ENCODE results near the gene KIF2A.
A peak's percentile ranks its signal among the peaks of the same experiment; 100 is the strongest.

Gene KIF2A

GRCh38 chr5:62289813-62290212 is 16.2 kb upstream of the KIF2A start:
- DNase-seq (ENCODE audit: low read depth in 1 of 2, low spot score in 1 of 2): no peak

DNA sequence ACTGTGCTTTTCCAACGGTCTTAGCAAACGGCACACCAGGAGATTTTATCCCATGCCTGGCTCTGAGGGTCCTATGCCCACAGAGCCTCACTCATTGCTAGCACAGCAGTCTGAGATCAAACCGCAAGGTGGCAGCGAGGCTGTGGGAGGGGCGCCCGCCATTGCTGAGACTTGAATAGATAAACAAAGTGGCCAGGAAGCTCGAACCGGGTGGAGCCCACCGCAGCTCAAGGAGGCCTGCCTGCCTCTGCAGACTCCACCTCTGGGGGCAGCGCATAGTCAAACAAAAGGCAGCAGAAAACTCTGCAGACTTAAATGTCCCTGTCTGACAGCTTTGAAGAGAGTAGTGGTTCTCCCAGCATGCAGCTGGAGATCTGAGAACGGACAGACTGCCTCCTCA is 14.2 kb upstream of the KIF2A start:
- peak; percentile 24 to 44 for DNase-seq (ENCODE audit: low read depth in 1 of 2, low spot score in 1 of 2)

DNA sequence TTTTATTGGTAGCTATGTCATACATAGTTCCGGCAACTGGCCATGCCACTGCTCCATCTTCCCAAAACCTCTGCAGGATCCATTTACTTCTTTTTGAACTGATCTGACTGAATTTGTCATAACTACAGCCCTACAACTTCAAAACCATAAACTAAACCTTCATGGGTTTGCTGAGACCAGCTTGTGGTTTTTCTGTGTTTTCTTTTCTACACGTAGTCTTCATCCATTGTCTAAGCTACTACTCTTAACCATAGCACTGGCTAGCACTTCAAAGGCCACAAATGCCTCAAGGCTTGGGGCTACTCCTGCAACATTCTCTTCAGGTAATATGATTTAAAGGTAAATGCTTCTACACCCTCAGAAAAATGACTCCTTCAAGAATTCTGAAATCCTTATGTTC is 9.0 kb upstream of the KIF2A start:
- DNase-seq (ENCODE audit: low read depth in 1 of 2, low spot score in 1 of 2): no peak

DNA sequence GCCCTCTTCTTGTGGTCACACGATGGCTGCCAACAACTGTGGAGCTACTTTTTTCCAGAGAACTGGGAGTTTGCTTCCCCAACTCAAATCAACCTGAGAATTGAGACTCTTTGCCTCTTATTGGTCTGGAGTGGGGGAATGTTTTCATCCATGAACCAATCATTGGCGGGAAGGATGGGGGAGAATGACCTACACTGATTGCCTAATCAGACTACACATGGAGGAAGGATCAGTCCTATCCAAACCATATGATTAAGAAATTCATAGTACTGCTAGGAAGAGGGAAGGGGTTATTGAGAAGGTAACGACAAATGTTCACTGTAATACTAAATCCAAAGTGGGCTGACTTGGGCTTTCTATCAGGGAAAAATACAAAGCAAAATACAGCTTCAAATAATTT is 7.9 kb upstream of the KIF2A start:
- no peak for DNase-seq (ENCODE audit: low read depth in 1 of 2, low spot score in 1 of 2)

- no peak for DNase-seq (ENCODE audit: low read depth in 1 of 2, low spot score in 1 of 2)
Measured at GRCh38 chr5:62299101-62299500, 6.9 kb upstream of the KIF2A start.

DNA sequence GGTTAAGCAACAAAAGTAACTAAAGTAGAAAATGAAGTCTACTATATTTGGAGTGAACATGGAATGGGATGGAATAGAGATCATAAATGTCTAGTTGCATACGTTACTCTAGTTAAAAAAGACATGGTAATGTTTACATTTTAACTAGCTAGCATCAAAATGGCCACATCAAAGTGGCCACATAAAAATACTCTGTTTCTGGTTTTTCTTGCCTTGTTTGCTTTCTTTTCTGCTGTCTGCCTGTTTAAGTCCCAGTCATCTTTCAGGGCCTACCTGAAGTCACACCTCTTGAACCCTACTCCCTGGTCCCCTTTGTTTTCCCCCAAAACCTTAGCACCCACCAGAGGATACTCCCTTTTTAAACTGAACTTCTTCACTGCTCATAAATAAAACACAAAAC is 6.4 kb upstream of the KIF2A start:
- no peak for DNase-seq (ENCODE audit: low read depth in 1 of 2, low spot score in 1 of 2)

- DNase-seq (ENCODE audit: low read depth in 1 of 2, low spot score in 1 of 2): no peak
Measured at GRCh38 chr5:62305358-62305714, 670 bp upstream of the KIF2A start.

DNA sequence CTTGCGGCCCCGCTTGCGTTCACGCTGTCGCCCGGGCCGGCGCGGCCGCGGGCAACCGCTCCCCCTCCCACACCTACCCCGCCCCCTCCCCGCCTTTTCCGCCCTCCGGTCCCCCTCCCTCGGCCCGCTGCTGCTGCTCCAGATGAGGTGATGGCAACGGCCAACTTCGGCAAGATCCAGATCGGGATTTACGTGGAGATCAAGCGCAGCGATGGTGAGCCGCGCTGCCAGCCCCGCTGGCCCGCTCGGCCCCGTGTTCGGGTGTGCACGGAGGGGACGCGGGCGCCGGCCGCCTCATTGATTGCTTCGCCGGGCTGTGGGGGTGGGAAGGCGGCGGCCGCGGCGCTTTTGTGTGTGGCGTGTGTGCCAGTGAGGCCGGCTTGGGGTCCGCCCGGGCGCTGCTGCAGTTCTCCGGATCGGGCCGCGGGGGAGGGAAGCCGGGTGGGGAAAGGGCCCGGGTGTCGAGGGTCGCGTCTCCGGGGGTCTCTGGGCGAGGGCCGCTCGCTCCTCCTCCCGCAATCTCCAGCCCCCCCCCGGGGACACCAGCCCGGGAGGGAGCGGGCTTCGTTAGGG is 403 bp downstream of the KIF2A start:
- peak in 1 of 2 donors; percentile 41 for DNase-seq (ENCODE audit: low read depth in 1 of 2, low spot score in 1 of 2)

DNA sequence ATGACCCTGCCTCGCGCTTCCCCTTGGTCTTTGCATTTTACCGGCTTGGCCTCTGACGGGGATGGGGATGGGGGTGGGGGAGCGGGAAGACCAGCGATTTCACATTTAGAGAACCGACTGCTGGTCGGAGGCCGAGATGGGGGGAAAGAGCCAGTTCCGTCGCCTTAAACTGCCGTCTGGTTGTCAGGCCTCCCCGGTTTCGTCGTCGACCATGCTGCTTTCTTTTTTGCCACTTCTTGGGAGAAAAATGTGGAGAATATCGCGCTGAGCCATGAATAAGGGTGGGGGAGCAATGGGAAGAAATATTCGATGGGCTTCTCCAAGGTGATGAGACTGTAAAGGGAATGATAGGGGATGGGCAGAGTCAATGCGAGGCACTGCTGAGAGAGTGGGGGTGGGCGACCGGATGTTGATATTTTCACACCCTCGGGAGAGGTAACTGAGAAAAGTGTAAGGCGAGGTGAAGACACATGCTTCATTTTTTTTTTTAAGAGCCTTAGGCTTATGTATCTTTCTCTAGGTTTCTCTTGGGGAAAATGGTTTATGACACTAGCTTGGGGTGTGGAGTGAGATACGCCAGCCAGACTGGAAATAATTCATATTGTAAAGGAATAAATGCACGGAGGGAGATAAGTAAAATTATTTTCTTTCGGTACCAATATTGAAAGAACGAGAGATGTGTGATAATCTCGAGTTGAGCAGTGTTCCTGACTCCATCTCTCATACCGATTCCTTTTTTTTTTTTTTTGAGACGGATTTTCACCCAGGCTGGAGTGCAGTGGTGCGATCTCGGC is 1.1 kb downstream of the KIF2A start:
- DNase-seq (ENCODE audit: low read depth in 1 of 2, low spot score in 1 of 2): peak; percentile 19 to 35

- no peak for DNase-seq (ENCODE audit: low read depth in 1 of 2, low spot score in 1 of 2)
Measured at GRCh38 chr5:62308439-62308838, 2.4 kb downstream of the KIF2A start.

DNA sequence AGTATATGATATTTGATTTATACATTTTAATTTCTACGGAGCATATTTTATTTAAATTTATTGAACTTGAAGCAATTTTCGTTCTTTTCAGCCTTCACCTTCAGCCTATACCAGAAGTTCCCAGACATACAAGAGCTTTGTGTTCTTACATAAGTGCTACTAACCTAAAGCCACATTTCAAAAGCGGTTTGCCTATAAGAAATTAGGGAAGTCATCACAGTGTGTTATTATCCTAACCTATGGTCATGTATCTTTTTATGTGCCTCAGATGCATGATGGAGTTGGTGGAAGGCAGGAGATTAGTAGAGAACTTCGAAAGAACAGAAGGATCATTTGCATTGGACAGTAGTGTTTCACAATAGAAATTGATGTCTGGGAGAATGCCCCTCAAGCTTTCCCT is 3.1 kb downstream of the KIF2A start:
- DNase-seq (ENCODE audit: low read depth in 1 of 2, low spot score in 1 of 2): no peak

- no peak for DNase-seq (ENCODE audit: low read depth in 1 of 2, low spot score in 1 of 2)
Measured at GRCh38 chr5:62310426-62311143, 4.6 kb downstream of the KIF2A start.

GRCh38 chr5:62312036-62312435 is 6.0 kb downstream of the KIF2A start:
- no peak for DNase-seq (ENCODE audit: low read depth in 1 of 2, low spot score in 1 of 2)

- DNase-seq (ENCODE audit: low read depth in 1 of 2, low spot score in 1 of 2): no peak
Measured at GRCh38 chr5:62312674-62313073, 6.7 kb downstream of the KIF2A start.

- no peak for DNase-seq (ENCODE audit: low read depth in 1 of 2, low spot score in 1 of 2)
Measured at GRCh38 chr5:62314213-62314830, 8.3 kb downstream of the KIF2A start.

DNA sequence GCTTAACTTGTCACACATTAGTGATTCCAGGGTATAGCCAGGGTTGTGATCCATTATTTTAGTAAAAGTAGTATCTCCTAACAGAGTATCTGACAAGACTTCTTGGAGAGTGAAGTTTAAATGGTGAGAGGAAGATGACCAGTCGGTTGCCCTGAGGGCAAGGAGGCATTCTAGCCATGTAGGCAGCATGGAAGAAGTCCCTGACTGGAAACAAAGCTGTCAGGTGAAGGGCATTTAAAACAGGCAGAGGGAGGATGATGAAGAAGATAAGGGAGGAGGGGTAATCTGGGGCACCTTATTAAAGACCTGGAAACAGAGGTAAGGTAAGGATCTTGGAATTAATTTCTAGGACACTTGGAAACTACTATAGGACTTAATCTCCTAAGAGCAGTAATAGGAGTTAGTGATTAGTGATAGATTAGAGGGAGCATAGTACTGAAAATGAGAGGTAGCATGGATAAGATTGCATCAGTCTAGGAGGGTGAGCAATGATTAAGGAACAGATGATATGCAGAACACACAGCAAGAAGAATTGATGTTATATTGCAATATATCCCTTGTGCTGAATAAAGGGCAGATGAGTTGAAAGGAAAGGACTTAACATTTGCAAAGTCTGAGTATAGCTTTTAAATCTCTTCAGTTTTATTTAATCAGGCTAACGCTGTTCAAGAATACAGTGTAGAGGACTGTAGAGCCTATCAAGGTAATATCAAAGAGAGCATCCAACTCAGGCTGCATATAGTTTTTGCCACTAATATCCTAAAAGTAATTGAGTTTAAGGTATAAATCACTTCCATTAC is 9.6 kb downstream of the KIF2A start:
- DNase-seq (ENCODE audit: low read depth in 1 of 2, low spot score in 1 of 2): no peak

GRCh38 chr5:62316176-62316502 is 10.1 kb downstream of the KIF2A start:
- DNase-seq (ENCODE audit: low read depth in 1 of 2, low spot score in 1 of 2): no peak

DNA sequence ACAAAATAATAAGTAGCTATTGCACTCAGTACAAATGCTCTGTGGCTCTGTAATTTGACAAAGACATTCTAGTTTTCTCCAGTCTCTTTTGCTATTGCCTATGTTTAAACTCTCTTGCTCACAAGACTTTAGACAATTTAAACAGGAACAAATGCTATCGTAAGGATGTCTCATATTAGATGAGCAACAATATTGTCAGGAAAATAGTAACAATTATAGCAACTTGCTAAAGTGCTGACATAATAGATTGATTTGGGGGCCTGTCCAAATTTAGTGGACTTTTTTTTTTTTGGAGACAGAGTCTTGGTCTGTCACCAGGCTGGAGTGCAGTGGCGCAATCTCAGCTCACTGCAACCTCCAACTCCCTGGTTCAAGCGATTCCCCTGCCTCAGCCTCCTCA is 11.8 kb downstream of the KIF2A start:
- no peak for DNase-seq (ENCODE audit: low read depth in 1 of 2, low spot score in 1 of 2)

DNA sequence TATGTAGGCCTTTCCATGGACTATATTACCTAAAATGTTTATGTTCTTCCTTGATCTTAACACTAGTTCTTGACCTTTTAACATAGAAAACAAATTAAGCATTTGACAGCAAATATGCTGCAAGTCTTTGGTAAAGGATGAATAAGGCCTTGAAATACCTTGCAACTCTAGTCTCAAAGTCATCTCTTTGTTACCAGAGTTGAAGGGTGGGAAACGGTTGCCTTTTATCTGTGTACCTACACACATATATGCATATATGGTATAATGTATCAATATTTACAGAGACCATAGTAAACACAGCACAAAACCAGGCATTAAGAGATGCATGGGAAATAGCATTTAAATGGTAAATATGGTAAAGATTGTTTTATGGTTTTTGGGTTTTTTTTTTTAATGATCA is 16.5 kb downstream of the KIF2A start:
- no peak for DNase-seq (ENCODE audit: low read depth in 1 of 2, low spot score in 1 of 2)

GRCh38 chr5:62326302-62326701 is 20.3 kb downstream of the KIF2A start:
- DNase-seq (ENCODE audit: low read depth in 1 of 2, low spot score in 1 of 2): no peak

DNA sequence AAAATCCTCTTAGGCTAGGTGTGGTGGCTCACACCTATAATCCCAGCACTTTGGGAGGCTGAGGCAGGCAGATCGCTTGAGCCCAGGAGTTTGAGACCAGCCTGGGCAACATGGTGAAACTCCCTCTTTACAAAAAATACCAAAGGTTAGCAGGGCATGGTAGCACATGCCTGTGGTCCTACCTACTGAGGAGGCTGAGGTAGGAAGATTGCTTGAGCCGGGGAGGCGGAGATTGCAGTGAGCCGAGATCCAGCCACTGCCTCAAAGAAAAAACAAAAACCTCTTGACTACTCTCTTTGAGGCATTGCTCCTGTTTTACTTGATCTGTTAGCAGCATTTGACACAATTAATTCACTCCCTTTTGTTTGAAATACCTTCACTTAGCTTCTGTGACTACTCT is 20.7 kb downstream of the KIF2A start:
- DNase-seq (ENCODE audit: low read depth in 1 of 2, low spot score in 1 of 2): no peak
